GM12872 (cell line): Measurements from ENCODE around the gene FAM163B.

Experiments used
- CTCF ChIP-seq: IDR thresholded peaks from 3 replicates; pipeline ENCODE4 v1.5.1; 2011; ENCODE audit warnings: low read depth, mild to moderate bottlenecking, low read length, moderate library complexity; ENCODE audit not compliant: insufficient read depth

The FAM163B gene

GRCh38 chr9:133638076-133638475 lies 28.9 kb upstream of the FAM163B start:
- no peak for TF ChIP-seq CTCF

- TF ChIP-seq CTCF, result no peak
Measured at GRCh38 chr9:133637451-133638055, 28.4 kb upstream of the FAM163B start.

- TF ChIP-seq CTCF, result no peak
Measured at GRCh38 chr9:133636902-133637301, 27.7 kb upstream of the FAM163B start.

- no peak for TF ChIP-seq CTCF
Measured at GRCh38 chr9:133635533-133636531, 26.6 kb upstream of the FAM163B start, which contains the start of gene DBH. DBH (plus strand) TSS chr9:133636363; CDS start chr9:133636372, 9 bp downstream.

GRCh38 chr9:133635098-133635497 lies 25.9 kb upstream of the FAM163B start:
- TF ChIP-seq CTCF, result no peak

GRCh38 chr9:133634081-133634691 lies 25.0 kb upstream of the FAM163B start:
- TF ChIP-seq CTCF, result no peak

- TF ChIP-seq CTCF, result no peak
Measured at GRCh38 chr9:133633681-133634080, 24.5 kb upstream of the FAM163B start.
